ENCODE results near the gene RASA3. TPM values are rescaled to one million over a fixed set of nuclear protein-coding genes. Genes with fewer than 3 reads are reported as not detected.

RASA3 gene
- total RNA-seq, 1 experiment from 2014 or later = 10.0 TPM

GRCh38 chr13:114131583-114132418 is 622 bp downstream of the RASA3 start:
- ChIA-PET CTCF (interaction anchor here (0.7 kb wide), 1 partner anchor 38 kb away, joined by 3 read pairs; no protein-coding TSS in a partner anchor), POLR2A (ENCODE audit: unreplicated experiment) (interaction anchor here (0.6 kb wide), 1 partner anchor 25 kb away, joined by 3 read pairs; no protein-coding TSS in a partner anchor)
- peak overlapping the region; percentile 78 for H3K4me3 ChIP-seq
- no peaks in the 10 kb centered on the region for H4K20me1 ChIP-seq (ENCODE audit: insufficient read depth)
- DNase-seq = no peak
- peak overlapping the region; percentile 81 for H2AFZ ChIP-seq
- no peaks in the 10 kb centered on the region for H3K36me3 ChIP-seq (ENCODE audit: low read depth)
- no peaks in the 10 kb centered on the region for H3K27me3 ChIP-seq (ENCODE audit: insufficient read depth, low read depth)
- H3K9me2 ChIP-seq (ENCODE audit: insufficient read depth) = no peaks in the 10 kb centered on the region
- H3F3A ChIP-seq (ENCODE audit: insufficient read depth, low read depth) = peaks cover 13% of the 10 kb centered on the region; the same call in 1 of the 2 replicates
- peak overlapping the region; percentile 96 for H3K4me2 ChIP-seq
- no peaks in the 10 kb centered on the region for H3K9me3 ChIP-seq (ENCODE audit: insufficient read depth, low read depth)
- H3K4me1 ChIP-seq (replicated peaks; ENCODE audit: insufficient read depth) = peaks cover 16% of the 10 kb centered on the region
- BruUV-seq (replicated peaks) = TSS peak; percentile 41
- no peak for TF ChIP-seq CTCF (conservative IDR thresholded peaks at IDR 0.05)
- TF ChIP-seq EZH2 (IDR thresholded peaks at IDR 0.05; ENCODE audit: low read depth) = no peak
- intact Hi-C loops (cut with micrococcal nuclease; ENCODE audit: unreplicated experiment) = loop anchor here (2.0 to 5.0 kb wide), 2 partner anchors 67 to 160 kb away; partner anchors contain the start of gene C13orf46
- H3K27ac ChIP-seq = no peak overlapping the region
- peaks cover 21% of the 10 kb centered on the region for H3K79me2 ChIP-seq (ENCODE audit: low read depth)

- CTCF ChIA-PET = interaction anchor here (0.7 kb wide), 1 partner anchor 38 kb away, joined by 3 read pairs; no protein-coding TSS in a partner anchor
- Histone ChIP-seq H3K9me2 (ENCODE audit: insufficient read depth) (no peaks in the 10 kb centered on the region), H3K27ac (no peak overlapping the region), H3K4me2 (peak overlapping the region; percentile 96), H3K79me2 (ENCODE audit: low read depth) (peaks cover 21% of the 10 kb centered on the region), H3K27me3 (ENCODE audit: insufficient read depth, low read depth) (no peaks in the 10 kb centered on the region), H4K20me1 (ENCODE audit: insufficient read depth) (no peaks in the 10 kb centered on the region), H3F3A (ENCODE audit: insufficient read depth, low read depth) (peaks cover 13% of the 10 kb centered on the region; the same call in 1 of the 2 replicates), H3K36me3 (ENCODE audit: low read depth) (no peaks in the 10 kb centered on the region), H3K9me3 (ENCODE audit: insufficient read depth, low read depth) (no peaks in the 10 kb centered on the region), H3K4me1 (replicated peaks; ENCODE audit: insufficient read depth) (peaks cover 16% of the 10 kb centered on the region), H2AFZ (peak overlapping the region; percentile 81), H3K4me3 (peak overlapping the region; percentile 78)
- peak; percentile 43 to 67 for DNase-seq
- POLR2A ChIA-PET (ENCODE audit: unreplicated experiment) = interaction anchor here (0.6 kb wide), 1 partner anchor 24 kb away, joined by 3 read pairs; no protein-coding TSS in a partner anchor
- intact Hi-C loops (cut with micrococcal nuclease; ENCODE audit: unreplicated experiment) = loop anchor here (2.0 to 5.0 kb wide), 2 partner anchors 66 to 159 kb away; partner anchors contain the start of gene C13orf46
- TF ChIP-seq EZH2 (IDR thresholded peaks at IDR 0.05; ENCODE audit: low read depth) (no peak), CTCF (conservative IDR thresholded peaks at IDR 0.05) (no peak)
- BruUV-seq (replicated peaks) = no TSS peak
Observed at GRCh38 chr13:114130837-114131582, 1.4 kb downstream of the RASA3 start.
